GM19455 (cell line): ENCODE measurements around the gene CHRNB4.

Experiments
- ATAC-seq: cut with Tn5 transposase; IDR thresholded peaks from one replicate; pipeline ENCODE4 v1.9.1; 2021; ENCODE audit not compliant: unreplicated experiment

Gene CHRNB4

GRCh38 chr15:78671626-78672211 lies 30.7 kb upstream of the CHRNB4 start:
- ATAC-seq, result no peak

DNA sequence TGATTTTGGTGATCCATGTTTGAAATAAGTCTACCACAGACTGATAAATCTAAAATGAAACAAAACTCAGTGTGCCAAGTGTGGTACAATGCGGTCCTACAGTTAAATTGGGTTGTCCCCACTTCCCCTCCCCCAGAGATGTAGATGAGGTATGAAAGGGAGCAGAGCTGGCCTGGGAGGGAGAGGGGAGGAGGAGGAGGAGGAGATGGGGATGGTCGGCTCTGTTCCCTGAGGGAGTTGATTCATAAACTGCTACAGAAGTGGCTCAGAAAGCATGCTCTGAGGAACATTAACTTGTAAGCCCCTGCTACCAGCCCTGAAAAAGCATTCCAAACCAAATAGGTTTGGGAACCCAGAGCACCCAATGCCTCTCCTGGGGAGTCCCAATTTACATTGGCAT lies 28.0 kb upstream of the CHRNB4 start:
- ATAC-seq, result no peak

DNA sequence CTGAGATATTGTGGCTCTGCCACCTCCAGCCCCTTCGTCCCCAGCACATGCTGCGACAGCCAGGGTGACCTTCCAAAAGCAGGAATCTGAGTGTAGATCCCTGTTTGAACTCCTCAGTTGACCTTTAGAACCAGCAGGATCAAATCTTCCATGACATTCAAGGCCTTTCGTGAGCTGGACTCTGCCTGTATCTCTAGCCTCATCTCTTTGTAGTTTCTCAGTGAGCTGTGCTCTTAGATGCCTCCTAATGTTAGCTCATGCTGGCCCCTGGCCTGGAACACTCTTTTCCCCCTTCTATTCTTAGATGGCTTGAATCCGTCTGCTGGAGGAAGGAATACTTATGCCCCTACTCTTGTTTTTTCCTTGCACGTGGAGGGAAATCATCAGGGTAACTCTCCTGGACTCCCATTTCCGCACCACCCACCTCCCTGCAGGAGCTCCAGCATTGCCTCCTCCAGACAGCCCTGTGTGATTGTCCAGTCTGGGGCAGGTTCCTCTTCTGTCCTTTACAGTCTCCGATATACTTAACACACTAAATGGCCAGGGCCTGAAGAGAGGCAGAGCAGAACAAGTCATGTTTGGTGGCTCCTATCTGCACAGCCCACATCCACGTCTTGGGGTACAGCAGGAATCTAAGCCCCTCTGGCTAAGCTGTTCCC lies 26.7 kb upstream of the CHRNB4 start:
- ATAC-seq, result no peak

- ATAC-seq, result no peak
Observed at GRCh38 chr15:78666010-78666409, 25.0 kb upstream of the CHRNB4 start.

DNA sequence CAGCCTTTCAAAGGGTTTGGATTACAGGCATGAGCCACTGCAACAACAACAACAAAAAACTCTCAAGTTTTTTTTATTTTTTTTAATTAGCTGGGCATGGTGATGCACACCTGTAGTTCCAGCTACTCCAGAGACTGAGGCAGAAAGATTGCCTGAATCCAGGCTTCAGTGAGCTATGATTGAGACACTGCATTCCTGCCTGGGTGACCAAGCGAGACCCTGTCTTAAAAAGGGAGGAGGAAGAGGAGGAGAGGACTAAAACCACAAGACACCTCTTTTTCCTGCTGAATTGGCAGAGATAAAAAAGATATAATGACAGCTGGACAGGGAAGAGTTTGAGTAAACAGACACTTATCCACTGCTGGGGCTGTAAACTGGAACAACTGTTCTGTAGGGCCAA lies 22.7 kb upstream of the CHRNB4 start:
- ATAC-seq, result no peak

- ATAC-seq, result no peak
Observed at GRCh38 chr15:78662028-78662427, 21.0 kb upstream of the CHRNB4 start.

- ATAC-seq, result no peak
Observed at GRCh38 chr15:78661001-78661400, 20.0 kb upstream of the CHRNB4 start.

DNA sequence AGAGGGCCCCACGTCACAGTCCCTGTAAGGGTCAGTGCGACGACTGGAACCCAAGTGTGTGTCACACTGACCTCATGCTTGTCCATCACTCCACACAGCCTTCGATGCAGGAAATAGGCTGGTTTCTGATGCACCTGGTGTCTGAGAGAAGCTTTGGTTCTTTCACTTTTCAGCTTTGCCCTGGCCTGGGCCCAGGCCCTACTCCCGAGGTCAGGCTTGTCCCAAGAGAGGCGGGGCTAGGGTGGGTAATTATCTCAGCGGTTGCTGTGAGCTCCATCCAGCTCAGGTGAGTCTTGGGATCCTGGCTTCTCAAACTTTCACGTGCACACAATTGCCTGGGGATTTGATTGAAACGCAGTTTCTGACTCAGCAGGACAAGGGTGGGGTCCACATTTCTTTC lies 19.6 kb upstream of the CHRNB4 start:
- no peak for ATAC-seq

DNA sequence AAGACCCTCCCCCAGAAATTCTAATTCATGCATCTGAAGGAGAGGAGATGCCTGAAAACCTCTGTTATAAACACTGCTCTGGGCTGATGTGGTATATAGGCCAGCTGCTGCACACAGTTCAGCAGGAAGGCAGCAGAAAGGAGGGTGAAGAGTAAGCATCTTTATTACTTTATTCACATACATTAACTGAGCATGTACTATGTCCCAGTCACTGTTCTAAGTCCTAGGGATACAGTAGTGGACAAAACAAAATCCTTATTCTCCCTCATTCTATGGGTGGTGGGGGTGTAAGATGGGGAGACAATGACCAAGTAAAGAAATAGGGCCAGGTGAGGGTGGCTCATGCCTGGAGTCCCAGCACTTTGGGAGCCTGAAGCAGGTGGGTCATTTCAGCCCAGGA lies 17.8 kb upstream of the CHRNB4 start:
- no peak for ATAC-seq

- ATAC-seq, result no peak
Observed at GRCh38 chr15:78654272-78654671, 13.3 kb upstream of the CHRNB4 start.

DNA sequence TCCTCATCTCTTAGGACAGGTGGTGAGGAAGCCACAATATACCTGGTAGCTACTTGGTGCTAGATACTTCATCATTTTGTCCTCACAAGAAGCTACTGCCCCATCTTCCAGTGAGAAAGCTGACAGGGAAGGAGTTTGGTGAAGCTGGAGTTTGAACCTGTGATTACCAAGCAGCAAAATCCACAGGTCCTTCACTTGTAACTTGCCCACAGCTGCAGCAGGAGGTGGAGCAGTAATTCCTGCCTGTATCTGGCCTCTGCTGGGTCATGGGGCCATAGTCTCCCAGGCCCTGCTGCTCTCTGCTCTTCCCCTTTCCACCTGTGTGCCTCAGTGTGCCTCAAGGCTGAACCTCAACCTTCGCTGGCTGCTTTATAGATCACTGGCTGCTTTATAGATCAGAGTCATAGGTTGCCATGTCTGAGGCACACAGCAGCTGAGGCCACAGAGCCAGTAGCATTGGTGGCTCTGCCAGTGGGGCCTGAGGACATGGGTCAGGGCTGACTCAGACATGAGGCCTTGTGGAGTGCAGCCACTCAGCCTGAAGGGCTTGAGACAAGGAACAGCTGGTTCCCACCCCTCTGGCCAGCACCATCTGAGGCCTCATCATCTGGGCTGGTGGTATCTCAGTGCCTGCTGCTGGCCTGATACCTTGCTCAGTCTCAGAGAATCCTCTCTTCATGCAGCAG lies 11.1 kb upstream of the CHRNB4 start:
- no peak for ATAC-seq

- no peak for ATAC-seq
Observed at GRCh38 chr15:78651007-78651406, 10.0 kb upstream of the CHRNB4 start.

DNA sequence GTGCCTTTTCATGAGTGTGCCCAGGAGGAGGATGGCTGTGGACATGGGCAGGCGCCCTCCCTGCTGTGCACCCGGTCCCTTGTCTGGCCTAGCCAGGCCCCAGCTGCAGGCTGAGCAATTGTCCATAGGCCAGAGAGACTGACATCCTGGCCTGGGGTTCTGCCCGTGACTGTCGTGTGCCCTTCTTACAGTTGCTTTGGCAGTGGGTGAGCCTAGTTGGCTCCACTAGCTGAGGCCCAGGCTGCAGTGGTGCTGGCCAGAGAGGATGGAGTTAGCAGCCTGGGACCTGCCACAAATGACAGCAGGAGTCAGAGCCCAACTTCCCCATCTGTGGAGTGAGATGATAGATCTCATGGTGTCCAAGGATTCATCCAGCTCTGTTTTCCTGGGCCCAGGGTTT lies 9.0 kb upstream of the CHRNB4 start:
- no peak for ATAC-seq

- ATAC-seq, result no peak
Observed at GRCh38 chr15:78645009-78645408, 4.0 kb upstream of the CHRNB4 start.

DNA sequence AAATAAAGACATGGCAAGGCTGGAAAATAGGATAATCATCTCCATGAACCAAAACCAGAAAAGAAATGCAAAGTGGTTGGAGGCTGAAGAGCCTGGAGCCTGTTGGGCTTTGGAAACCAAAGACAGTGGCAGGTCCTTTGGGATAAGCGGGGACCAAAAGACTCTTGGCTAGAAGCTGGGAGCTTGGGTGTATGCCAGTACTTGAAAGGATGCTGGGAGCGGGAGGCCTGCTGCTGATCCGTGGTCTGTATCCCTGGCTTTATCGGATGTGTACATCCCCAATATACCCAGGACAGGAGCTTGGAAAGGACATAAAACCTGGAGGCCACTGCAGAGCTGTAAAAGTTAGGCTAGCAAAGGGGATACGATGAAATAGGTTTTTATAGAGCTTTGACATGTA lies 1.3 kb upstream of the CHRNB4 start:
- no peak for ATAC-seq

- ATAC-seq, result no peak
Observed at GRCh38 chr15:78641749-78642275, 802 bp upstream of the CHRNB4 start.

DNA sequence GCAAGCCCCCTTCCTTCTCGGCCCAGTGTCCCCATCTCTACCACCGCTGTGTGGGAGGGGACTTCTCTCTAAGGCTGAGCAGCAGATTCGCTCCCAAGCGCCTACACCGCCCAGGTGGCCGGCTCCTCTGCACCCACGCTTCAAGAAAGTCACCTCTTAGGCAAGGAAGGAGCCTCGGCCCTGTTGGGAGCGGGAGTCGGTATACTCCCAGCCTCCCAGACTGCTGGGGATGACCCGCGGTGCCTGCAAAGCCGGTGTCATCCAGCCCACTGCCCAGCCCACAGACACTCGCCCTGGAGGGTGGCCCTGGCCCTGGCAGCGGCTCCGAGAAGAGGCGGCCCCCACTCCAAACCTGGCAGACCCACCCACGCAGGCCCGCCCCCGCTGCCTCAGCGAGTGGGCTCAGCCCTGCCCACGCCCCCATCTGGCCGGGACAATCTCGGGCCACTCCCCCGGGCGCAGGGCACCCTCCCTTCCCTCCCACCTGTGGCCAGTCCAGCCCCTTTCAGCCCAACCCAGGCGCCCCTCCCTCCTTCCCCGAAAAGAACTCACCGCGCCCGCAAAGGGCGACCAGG lies 396 bp downstream of the CHRNB4 start:
- ATAC-seq, result no peak

- no peak for ATAC-seq
Observed at GRCh38 chr15:78638658-78639314, 2.2 kb downstream of the CHRNB4 start.

- ATAC-seq, result no peak
Observed at GRCh38 chr15:78637776-78638435, 3.1 kb downstream of the CHRNB4 start.

DNA sequence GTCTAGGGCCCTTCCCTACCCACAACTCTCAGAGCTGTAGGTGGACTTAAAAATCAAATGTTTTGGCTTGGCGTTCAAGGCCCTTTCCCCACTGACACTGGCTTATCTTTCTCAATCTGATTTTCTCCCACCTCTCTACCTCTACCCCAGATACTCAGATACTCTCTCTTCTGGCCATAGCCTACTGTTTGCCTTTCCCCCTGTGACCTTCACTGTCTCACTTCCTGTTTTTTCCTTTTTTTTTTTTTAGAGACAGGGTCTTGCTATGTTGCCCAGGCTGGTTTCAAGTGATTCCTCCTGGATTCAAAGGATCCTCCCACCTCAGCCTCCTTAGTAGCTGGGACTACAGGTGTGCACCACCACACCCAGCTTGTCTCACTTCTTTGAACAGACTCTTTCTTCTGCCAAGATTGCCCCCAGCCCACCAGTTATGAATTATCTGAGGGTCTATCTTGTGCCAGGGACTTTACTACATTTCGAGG lies 4.6 kb downstream of the CHRNB4 start:
- ATAC-seq, result no peak

- no peak for ATAC-seq
Observed at GRCh38 chr15:78635346-78635745, 5.7 kb downstream of the CHRNB4 start.
